Fibroblast of mammary gland (primary cell): ENCODE results near the gene HOXA4.
A peak's percentile ranks its signal among the peaks of the same experiment; 100 is the strongest.

Experiments
- DNase-seq: peaks from one replicate; pipeline ENCODE4 v3.0.0-alpha.2; 2010; ENCODE audit warnings: low read depth
- H3K4me3 ChIP-seq: 2 replicates; pipeline ENCODE4 v1.5.1; 2011; ENCODE audit warnings: low read depth, mild to moderate bottlenecking, low read length, moderate library complexity; ENCODE audit not compliant: control insufficient read depth
- TF ChIP-seq, protein P1 (sequence below): conservative IDR thresholded peaks from 2 replicates; pipeline ENCODE4 v1.5.1; 2011; ENCODE audit warnings: low read depth, low read length, inconsistent platforms; ENCODE audit not compliant: control insufficient read depth, insufficient read depth

HOXA4 gene

DNA sequence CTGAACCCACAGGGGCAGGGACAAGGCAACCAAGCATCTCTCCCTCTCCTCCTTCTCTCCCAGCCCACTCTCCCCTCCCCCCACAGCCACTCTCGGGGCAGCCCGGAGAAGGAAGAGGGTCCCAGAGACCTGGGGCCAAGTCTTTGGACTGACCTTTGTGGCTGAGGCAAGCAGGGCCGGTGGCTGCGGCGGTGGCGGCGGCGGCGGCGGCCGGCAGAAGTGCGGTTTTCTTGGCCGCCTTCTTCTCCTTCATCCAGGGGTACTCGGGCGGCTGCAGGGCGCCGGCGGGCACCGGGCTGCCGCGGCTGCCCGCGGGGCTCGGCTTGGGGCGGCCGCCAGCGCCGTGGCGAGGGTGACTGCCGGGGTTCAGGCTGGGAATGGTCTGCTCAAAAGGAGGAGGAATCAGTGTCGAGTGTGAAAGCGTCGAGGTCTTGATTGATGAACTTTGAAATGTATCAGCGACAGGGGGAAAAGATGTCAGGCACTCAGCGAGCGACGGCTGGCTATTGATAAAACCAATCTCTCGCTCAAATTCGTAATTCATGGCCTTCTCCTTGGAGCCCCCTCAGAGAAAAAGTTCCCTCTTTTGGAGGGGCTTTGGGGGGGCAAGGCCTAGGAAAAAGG, 28.5 kb downstream of the HOXA4 start:
- TF ChIP-seq, protein P1, sequence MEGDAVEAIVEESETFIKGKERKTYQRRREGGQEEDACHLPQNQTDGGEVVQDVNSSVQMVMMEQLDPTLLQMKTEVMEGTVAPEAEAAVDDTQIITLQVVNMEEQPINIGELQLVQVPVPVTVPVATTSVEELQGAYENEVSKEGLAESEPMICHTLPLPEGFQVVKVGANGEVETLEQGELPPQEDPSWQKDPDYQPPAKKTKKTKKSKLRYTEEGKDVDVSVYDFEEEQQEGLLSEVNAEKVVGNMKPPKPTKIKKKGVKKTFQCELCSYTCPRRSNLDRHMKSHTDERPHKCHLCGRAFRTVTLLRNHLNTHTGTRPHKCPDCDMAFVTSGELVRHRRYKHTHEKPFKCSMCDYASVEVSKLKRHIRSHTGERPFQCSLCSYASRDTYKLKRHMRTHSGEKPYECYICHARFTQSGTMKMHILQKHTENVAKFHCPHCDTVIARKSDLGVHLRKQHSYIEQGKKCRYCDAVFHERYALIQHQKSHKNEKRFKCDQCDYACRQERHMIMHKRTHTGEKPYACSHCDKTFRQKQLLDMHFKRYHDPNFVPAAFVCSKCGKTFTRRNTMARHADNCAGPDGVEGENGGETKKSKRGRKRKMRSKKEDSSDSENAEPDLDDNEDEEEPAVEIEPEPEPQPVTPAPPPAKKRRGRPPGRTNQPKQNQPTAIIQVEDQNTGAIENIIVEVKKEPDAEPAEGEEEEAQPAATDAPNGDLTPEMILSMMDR: no peak
- H3K4me3 ChIP-seq: peak overlapping the region; percentile 32
- no peak for DNase-seq

GRCh38 chr7:27101171-27101956, 29.2 kb downstream of the HOXA4 start:
- TF ChIP-seq, protein P1: no peak
- peak; percentile 67 for DNase-seq
- peak overlapping the region; percentile 31 for H3K4me3 ChIP-seq

DNA sequence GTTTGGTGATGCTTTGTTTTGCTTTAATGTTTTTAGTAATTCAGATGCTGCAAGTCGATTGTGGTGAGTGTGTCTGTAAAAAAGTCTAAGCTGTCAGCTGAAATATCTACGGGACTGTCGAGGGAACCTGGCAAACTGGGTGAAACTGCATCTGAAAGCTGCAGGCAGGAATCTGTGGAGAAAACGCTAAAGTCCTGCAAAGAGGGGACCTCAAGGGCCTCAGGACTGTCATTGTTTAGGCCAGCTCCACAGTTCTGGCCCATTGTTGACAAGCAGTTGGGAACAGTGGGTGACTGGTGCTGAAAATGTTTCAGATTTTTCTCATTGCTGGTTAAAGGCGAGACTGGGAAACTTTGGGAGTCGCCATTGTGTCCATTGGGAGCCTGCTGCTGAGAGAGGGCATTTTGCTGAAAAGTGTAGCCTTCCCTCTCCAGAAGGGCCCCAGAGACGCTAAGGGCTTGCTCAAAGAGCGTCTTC, 29.8 kb downstream of the HOXA4 start:
- no peak for DNase-seq
- peak overlapping the region; percentile 30 for H3K4me3 ChIP-seq
- TF ChIP-seq, protein P1: no peak

- no peak for DNase-seq
- no peak overlapping the region for H3K4me3 ChIP-seq
- TF ChIP-seq, protein P1: no peak
Observed at GRCh38 chr7:27099453-27100370, 30.8 kb downstream of the HOXA4 start.

- peak; percentile 93 for DNase-seq
- TF ChIP-seq, protein P1: no peak
- H3K4me3 ChIP-seq: peak overlapping the region; percentile 93
Observed at GRCh38 chr7:27098578-27099451, 31.7 kb downstream of the HOXA4 start.
